Ovary (tissue), 3 donors: ENCODE results near the gene SLX4IP.

Experiments
- CTCF ChIP-seq, 3 donors: fragments of 450-650 bp in 2 of 3; fragments of 200-600 bp in 1 of 3; IDR thresholded peaks; one replicate each; pipeline versions ENCODE4 v1.5.1 to v1.8.0; 2016 to 2022; ENCODE audit warnings: antibody characterized with exemption in 3 of 3, mild to moderate bottlenecking in 1 of 3
- EP300 ChIP-seq: sonication (generic); formaldehyde crosslinking; IDR thresholded peaks from one replicate; pipeline ENCODE4 v1.6.1; 2017; ENCODE audit warnings: antibody characterized with exemption
- donor health status: DM: no; HTN: no; CAD: no.

DNA sequence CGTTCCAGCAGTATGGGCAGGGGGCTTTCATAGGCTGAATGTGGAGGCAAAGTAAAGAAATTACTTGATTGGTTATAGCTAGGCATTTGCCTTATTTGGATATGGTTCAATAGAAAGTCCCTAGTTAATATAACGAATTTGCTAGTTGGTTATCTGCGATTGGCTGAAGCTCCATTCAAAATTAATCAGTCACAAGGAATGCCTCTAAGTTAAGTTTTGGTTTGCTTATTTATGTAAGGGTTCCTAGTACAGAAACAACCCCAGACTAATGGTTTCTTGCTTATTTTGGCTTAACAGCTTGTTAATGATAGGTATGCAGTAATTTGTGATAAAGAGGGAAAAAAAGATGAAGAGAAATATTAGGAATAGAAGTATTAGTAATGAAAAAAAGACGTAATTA lies 151.2 kb downstream of the SLX4IP start:
- TF ChIP-seq CTCF (IDR thresholded peaks at IDR 0.05) (no peak), EP300 (no peak)
